Mammary epithelial cell (primary cell): ENCODE results near the gene MRRF.

Source experiments
- EZH2 ChIP-seq: IDR thresholded peaks from 2 replicates; pipeline ENCODE4 v1.6.1; 2012; ENCODE audit warnings: low read length, inconsistent platforms, borderline replicate concordance
- TF ChIP-seq, protein P1 (sequence below), 2 donors: IDR thresholded peaks in 1 of 2; conservative IDR thresholded peaks in 1 of 2; 2 replicates each; pipeline ENCODE4 v1.5.1; 2011 to 2012; ENCODE audit warnings: inconsistent platforms in 2 of 2, low read length in 2 of 2, mild to moderate bottlenecking in 2 of 2, control low read depth in 1 of 2, low read depth in 1 of 2; ENCODE audit not compliant: insufficient read depth in 1 of 2; ENCODE audit errors: extremely low read depth in 1 of 2

DNA sequence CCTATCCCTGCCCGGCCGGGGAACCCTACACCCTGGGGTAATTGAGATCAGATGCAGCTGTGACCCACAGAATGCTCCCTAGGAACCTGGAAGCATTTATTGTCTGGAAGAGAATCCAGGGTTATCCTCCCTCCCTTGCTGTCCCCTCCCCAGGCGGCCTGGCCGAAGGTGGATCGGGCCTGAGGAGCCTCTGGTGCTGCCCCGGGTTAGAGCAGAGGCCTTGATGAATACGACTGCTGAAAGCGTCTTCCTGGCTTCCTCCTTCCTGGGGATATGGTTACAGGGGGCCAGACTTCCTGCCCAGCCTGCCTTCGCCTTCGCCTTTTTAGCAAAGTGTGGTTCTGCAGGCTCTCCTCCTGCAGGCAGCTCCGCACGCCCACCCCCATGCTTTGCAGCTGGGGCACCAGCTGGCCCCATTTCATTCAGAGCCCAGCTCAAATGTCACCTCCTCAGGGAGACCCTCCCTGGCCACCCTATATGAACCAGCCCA, 83.7 kb downstream of the MRRF start:
- TF ChIP-seq, protein P1, sequence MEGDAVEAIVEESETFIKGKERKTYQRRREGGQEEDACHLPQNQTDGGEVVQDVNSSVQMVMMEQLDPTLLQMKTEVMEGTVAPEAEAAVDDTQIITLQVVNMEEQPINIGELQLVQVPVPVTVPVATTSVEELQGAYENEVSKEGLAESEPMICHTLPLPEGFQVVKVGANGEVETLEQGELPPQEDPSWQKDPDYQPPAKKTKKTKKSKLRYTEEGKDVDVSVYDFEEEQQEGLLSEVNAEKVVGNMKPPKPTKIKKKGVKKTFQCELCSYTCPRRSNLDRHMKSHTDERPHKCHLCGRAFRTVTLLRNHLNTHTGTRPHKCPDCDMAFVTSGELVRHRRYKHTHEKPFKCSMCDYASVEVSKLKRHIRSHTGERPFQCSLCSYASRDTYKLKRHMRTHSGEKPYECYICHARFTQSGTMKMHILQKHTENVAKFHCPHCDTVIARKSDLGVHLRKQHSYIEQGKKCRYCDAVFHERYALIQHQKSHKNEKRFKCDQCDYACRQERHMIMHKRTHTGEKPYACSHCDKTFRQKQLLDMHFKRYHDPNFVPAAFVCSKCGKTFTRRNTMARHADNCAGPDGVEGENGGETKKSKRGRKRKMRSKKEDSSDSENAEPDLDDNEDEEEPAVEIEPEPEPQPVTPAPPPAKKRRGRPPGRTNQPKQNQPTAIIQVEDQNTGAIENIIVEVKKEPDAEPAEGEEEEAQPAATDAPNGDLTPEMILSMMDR (conservative IDR thresholded peaks at IDR 0.05 in 1 of 2, IDR thresholded peaks at IDR 0.05 in 1 of 2; ENCODE audit: extremely low read depth in 1 of 2, insufficient read depth in 1 of 2, low read depth in 1 of 2, low read length in 2 of 2): no peak
- TF ChIP-seq EZH2: no peak
